ENCODE results near the gene CD81.

The CD81 gene

DNA sequence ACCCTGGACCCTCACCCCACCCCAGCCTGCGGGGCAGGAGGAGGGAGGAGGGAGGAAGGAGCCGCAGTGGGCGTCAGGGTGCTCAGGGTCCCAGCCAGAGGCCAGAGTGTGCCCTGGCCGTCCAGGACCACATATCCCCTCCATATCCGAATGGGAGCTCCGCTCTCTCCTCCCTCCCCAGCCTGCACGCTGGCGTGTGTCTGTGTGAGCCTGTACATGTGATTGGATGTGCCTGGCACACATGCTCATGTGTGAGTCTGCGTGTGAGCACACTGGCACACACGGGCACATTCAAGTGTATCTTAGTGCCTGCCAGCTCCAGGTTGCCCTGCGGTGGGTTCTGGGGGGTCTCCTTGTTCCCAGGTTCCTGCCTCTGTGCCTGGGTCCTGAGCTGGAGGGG, 31.6 kb downstream of the CD81 start:
- no peak for DNase-seq

- DNase-seq = no peak
Measured at GRCh38 chr11:2409126-2409525, 32.0 kb downstream of the CD81 start.

DNA sequence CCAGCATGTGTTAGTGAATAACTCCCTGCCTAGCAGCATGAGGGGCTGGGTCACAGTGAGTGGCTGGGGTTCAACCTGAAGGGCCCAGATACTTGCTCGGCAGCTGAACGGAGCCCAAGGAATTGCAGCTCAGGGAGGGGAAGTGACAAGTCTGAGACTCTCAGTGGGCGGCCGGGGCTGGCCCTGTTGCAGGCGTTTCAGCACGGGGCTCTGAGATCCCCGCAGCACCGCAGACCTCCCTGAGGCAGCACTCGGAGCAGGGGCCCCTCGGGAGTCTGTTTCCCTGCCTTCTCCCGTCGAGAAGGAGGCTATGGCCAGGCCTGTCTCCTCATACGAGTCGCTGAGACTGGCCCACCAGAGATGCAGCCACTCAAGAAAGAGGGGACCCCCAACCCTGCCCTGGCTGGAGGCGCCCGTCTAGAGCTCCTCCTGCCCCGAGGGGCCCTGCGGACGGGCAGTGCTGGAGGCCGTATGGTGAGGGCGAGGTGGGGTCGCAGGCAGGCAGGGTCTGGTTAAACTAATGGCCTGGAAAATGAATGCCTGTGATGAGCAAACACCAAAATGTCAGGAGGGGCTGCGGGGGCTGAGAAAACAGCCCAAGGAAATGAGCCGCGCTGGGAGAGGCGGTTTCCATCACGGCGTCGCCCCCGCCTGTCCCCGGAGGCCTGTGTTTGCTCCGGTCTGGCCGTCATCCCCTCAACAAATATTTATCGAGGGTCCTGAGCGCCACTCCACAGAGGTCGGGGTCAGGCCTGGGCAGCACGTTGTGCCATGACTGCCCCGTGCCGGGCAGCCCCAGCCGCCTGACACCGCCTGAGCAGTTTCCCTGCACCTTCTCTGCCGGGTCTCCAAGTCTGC, 32.7 kb downstream of the CD81 start:
- no peak for DNase-seq

DNA sequence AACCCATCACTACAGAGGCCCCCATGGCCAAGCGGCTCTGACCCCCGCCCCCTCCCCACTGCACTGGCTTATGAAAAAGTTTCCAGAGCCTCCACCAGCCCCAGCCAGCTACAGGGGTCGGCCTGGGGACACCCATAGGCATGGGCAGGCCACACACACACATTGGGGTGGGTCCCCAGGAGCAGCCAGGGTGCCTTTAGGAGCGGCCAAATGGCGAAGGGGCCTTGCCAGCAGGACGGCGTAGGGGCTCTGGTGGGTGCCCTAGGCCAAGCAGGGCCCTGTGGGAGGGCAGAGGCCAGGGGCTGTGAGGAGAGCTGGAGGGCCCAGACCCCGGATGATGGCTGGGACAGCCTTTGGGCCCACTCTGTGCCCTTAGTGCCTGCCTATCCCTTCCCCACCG, 33.5 kb downstream of the CD81 start:
- no peak for DNase-seq

- no peak for DNase-seq
Measured at GRCh38 chr11:2411446-2412305, 34.6 kb downstream of the CD81 start.

- no peak for DNase-seq
Measured at GRCh38 chr11:2412323-2412722, 35.2 kb downstream of the CD81 start.

DNA sequence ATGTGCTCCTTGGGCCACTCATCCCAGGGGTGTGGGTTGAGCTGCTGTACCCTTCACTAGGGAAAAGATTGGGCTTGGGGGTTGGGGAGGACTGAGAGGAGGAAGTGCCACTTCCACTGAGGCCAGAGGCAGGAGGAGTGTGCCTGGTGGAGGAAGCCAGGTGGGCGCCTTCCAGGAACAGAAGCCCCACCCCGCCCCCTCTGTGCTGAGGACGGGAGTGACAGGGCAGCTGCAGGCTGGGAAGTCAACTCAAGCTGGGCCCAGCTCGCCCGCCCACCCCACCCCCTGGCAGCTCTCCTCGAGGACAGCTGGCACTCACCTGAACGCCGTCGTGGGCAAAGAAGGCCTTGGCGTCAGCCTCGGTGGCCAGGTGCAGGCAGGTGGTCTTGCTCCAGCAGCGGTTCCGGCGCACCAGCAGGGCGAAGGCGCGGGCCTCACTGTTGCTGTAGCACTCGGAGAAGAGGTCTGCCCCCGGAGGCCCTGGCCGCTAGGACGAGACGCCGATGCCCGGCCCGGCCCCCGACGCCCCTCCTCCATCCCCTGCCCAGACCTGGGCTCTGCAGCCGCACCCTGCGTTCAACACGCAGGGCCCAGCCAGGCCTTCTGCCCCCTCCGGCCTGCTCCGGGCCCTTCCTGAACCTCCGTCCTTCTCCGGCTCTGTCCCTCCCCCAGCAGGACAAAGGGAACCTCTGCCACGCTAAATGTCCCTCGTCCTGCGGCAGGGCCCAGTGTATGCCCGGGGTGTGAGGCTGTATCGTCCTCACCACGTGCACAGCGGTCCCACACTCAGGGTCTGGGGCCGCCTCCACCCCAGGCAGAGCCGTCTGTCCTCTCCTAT, 36.9 kb downstream of the CD81 start:
- DNase-seq = no peak

GRCh38 chr11:2414616-2415015, 37.5 kb downstream of the CD81 start:
- DNase-seq = no peak

DNA sequence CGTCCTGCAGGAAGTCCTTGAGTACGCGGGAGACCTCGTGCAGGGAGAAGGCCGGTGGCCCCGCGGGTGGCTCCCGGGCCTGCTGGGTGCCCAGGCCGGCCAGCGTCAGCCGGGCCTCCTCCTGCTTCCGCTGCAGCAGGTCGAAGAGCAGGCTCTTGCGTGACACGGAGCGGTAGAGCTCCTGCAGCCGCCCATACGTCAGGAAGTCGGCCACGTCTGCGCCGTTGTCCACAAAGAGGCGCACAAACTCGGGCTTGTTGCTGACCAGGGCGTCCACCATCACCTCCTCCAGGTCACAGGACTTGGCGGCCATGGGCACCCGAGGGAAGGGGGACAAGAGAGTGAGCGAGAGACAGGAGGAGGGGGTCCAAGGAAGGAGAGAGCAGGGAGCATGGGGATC, 38.1 kb downstream of the CD81 start:
- no peak for DNase-seq

- DNase-seq = no peak
Measured at GRCh38 chr11:2415601-2416380, 38.7 kb downstream of the CD81 start.

- no peak for DNase-seq
Measured at GRCh38 chr11:2416765-2417164, 39.7 kb downstream of the CD81 start.

GRCh38 chr11:2417856-2418692, 41.0 kb downstream of the CD81 start:
- DNase-seq = no peak

DNA sequence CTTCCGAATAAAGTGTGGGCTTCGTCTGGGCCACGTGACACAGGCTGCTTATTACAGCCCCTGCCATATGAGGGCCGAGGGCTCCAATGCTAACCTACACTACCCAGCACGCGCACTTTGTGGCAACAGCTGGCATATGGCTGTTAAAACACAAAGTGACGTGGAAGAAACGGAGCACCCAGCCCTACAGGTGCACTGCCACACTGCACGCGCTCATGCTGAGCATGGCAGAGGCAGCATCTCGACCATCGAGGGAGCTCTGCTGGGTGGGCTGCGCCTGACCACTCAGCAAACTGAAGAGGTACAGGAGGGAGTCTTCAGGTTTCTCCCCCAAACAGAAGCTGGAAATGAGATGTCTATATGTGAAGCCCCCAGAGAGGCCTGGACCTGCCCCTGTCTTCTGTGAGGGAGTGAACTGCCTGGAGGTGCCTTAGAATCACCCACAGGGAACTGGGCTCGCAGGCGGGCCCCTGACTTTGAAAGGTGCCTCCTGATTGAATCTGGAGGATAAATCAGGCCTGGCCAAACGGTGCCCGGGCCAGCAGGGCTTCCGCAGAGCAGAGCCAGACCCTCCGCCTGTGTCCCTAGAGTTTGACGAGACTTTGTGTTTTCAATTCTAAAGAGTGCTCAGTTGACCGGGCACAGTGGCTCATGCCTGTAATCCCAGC, 41.7 kb downstream of the CD81 start:
- no peak for DNase-seq

- DNase-seq = peak; percentile 66
Measured at GRCh38 chr11:2419638-2420501, 42.8 kb downstream of the CD81 start.

GRCh38 chr11:2420502-2421225, 43.6 kb downstream of the CD81 start:
- peak; percentile 70 for DNase-seq

DNA sequence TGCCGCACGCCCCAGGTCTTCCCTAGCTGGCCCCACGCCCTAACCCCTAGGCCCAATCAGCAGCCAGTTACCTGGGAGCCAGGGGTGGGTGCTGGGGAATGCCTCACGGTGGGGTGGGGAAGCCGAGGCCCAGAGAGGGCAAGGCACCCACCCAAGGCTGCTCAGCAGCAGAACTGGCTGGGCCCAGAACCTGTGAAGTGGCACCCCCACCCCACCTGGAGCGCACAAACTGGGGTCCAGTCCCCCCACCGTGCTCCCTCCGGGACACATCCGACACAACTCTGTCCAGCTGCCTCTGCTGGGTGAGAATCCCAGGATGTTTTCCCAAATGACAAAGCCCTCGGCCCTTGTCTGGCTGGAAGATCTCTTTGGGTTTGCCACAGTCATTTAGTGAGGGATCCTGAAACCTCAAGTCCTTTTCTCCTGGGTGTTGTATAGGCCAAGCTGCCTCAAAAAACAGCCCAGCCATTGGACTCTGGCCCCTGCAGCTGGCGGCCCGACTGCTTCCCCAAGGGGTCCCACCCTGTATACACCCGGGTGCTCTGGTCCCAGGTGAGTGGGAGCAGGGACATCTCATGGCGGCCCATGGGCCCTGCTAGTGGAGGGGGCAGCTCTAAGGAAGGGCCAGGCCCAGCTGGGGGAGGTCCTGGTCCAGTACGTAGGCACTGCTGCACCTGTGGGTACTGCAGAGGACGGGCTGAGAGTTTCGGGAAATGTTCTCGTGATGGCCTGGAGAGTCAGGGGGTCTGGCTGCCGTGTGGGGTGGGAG, 44.3 kb downstream of the CD81 start:
- no peak for DNase-seq

DNA sequence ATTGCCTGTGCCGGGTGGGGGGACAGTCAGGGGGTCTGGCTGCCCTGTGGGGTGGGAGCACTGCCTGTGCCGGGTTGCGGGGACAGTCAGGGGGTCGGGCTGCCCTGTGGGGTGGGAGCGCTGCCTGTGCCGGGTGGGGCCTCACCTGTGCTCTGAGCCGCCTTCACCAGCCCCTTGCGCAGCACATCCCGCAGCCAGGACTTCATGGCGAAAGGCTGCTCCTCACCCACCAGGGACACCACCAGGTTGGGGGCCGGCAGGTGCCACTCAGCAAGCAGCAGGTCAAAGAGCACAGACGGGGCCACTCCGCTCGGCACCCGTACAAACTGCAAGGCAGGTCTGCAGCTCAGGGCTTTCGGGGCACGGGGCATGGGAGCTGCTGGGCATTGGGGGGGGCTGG, 44.9 kb downstream of the CD81 start:
- DNase-seq = no peak

DNA sequence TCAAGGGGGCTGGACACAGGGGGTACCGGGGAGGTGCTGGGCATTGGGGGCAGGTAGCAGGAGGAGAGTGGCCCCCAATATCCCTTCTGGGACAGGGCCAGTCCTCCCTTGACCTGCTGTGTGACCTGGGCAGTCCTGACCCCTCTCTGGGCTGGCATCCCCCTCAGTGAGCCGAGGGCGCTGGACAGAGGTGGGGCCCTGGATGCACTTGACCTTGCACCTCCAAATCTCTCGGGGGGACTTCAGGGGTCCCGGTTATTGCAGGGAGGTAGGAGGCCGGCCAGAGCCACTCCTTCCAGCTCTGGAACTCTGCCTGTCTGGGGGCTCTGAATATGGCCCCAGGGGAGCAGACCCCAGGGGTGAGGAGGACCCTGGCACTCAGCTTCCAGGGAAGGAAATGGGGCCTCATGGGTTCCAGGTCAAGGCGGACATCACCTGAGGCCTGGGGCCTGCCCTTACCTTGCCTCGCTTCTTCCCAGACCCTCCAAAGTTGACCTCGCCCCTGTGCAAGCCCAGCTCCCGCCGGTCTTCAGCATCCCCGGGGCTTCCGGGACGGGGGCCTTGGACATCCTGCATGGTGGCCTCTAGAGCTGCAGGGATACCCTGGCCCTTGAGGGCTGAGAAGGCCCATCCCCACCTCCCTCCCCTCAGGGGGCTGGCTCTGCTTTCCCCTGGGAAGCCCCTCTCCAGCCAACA, 45.5 kb downstream of the CD81 start:
- no peak for DNase-seq
